ENCODE measurements around the gene PER3.

GRCh38 chr1:7838714-7839113 is 54.6 kb downstream of the PER3 start:
- TF ChIP-seq CTCF (IDR thresholded peaks at IDR 0.05) (no peak), POLR2A (IDR thresholded peaks at IDR 0.05) (no peak), EP300 (IDR thresholded peaks at IDR 0.05) (no peak)
